Prostate gland (tissue), 2 donors: ENCODE data around the gene CABP2.

Experiments
- POLR2A ChIP-seq: fragments of 450-650 bp; IDR thresholded peaks from one replicate; pipeline ENCODE4 v1.6.1; 2016; ENCODE audit warnings: antibody characterized with exemption, mild to moderate bottlenecking
- POLR2AphosphoS5 ChIP-seq: sonication (generic); formaldehyde crosslinking; IDR thresholded peaks from one replicate; pipeline ENCODE4 v1.6.1; 2017; ENCODE audit warnings: antibody characterized with exemption
- TF ChIP-seq, protein P1 (sequence below), 4 experiments: fragments of 200-600 bp in 2 of 4; fragments of 450-650 bp in 2 of 4; sonication (generic) in 2 of 4; IDR thresholded peaks; 1 replicate in 3 of 4; 2 replicates in 1 of 4; pipeline ENCODE4 v1.5.1; 2016 to 2019; ENCODE audit warnings: antibody characterized with exemption in 4 of 4, mild to moderate bottlenecking in 2 of 4, moderate library complexity in 2 of 4

DNA sequence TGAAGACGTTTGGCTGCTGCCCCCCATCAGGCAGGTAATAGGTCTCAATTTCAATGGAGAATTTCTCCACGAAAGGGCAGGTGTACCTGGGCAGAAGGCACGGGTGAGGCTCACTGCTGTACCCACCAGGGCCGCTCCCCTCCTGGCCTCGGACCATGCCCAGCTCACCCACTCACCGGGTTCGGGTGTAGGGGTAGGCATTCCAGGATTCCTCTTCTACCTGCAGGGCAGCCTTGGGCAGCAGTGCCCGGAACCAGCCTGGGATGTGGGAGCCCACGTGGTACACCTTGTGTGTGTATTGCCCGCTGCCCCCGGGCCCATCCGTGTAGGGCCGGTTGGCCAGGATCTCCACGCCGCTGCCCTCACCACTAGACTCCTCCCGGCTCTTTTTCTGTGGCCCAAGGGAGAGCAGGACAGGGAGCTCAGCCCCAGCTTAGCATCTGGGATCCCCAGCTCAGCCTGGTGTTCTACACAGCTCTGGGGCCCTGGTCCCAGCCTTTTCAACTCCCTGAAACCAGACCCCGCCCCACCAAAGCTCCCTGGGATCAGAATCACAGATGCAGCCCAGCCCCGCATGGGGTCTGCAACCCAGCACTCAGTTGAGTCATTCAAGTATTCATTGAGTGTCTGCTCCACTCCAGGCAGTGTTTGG is 20.8 kb downstream of the CABP2 start:
- TF ChIP-seq, protein P1, sequence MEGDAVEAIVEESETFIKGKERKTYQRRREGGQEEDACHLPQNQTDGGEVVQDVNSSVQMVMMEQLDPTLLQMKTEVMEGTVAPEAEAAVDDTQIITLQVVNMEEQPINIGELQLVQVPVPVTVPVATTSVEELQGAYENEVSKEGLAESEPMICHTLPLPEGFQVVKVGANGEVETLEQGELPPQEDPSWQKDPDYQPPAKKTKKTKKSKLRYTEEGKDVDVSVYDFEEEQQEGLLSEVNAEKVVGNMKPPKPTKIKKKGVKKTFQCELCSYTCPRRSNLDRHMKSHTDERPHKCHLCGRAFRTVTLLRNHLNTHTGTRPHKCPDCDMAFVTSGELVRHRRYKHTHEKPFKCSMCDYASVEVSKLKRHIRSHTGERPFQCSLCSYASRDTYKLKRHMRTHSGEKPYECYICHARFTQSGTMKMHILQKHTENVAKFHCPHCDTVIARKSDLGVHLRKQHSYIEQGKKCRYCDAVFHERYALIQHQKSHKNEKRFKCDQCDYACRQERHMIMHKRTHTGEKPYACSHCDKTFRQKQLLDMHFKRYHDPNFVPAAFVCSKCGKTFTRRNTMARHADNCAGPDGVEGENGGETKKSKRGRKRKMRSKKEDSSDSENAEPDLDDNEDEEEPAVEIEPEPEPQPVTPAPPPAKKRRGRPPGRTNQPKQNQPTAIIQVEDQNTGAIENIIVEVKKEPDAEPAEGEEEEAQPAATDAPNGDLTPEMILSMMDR (IDR thresholded peaks at IDR 0.05) = no peak
- TF ChIP-seq POLR2A (no peak), POLR2AphosphoS5 (no peak)
